CD4-positive, alpha-beta memory T cell (primary cell): Measurements from ENCODE around the gene APCDD1. TPM values are rescaled to one million over a fixed set of nuclear protein-coding genes. Genes with fewer than 3 reads are reported as not detected.

Experiments
- CTCF ChIA-PET: fragments of 350-600 bp; sonication (Branson Sonifier 250); formaldehyde crosslinking; loops from one replicate; lab custom pipeline; 2021; ENCODE audit warnings: inconsistent platforms; ENCODE audit not compliant: partially characterized antibody; lab: Charles Lee
- POLR2A ChIA-PET: fragments of 350-600 bp; sonication (Branson Sonifier 250); formaldehyde crosslinking; loops from one replicate; lab custom pipeline; 2021; ENCODE audit not compliant: partially characterized antibody; lab: Charles Lee
- DNase-seq, 5 donors: peaks; one replicate each; pipeline versions ENCODE4 v3.0.0 to v3.0.0-alpha.2; 2020 to 2022; ENCODE audit warnings: mixed read lengths in 1 of 5
- H3K27ac ChIP-seq: one replicate; pipeline ENCODE4 v1.7.0; 2013; ENCODE audit warnings: low read depth, low read length
- H3K27me3 ChIP-seq: 2 replicates; pipeline ENCODE4 v1.7.0; 2013; ENCODE audit warnings: mild to moderate bottlenecking, low read length, moderate library complexity; ENCODE audit not compliant: insufficient read depth
- H3K36me3 ChIP-seq: 2 replicates; pipeline ENCODE4 v1.7.0; 2013; ENCODE audit warnings: mild to moderate bottlenecking, low read length, moderate library complexity; ENCODE audit not compliant: insufficient read depth
- H3K4me1 ChIP-seq: 2 replicates; pipeline ENCODE4 v1.7.0; 2013; ENCODE audit warnings: mild to moderate bottlenecking, low read length, moderate library complexity; ENCODE audit not compliant: insufficient read depth
- H3K4me3 ChIP-seq, 2 donors: one replicate each; pipeline ENCODE4 v1.7.0; 2013; ENCODE audit warnings: low read length in 2 of 2, mild to moderate bottlenecking in 1 of 2
- H3K9me3 ChIP-seq, 2 donors: one replicate each; pipeline ENCODE4 v1.7.0; 2013; ENCODE audit warnings: low read length in 2 of 2, control low read depth in 1 of 2; ENCODE audit not compliant: control insufficient read depth in 1 of 2
- H3K27ac Mint-ChIP-seq, 7 donors: one replicate each; pipeline ENCODE4 v1.8.0; 2020 to 2021; ENCODE audit warnings: mixed read lengths in 7 of 7, mild to moderate bottlenecking in 6 of 7, inconsistent platforms in 3 of 7, moderate library complexity in 3 of 7
- H3K27me3 Mint-ChIP-seq, 2 donors: one replicate each; pipeline ENCODE4 v1.8.0; 2020 to 2021; ENCODE audit warnings: mixed read lengths in 2 of 2
- H3K36me3 Mint-ChIP-seq, 2 donors: one replicate each; pipeline ENCODE4 v1.8.0; 2020 to 2021; ENCODE audit warnings: mixed read lengths in 2 of 2, inconsistent platforms in 1 of 2, mild to moderate bottlenecking in 1 of 2
- H3K4me1 Mint-ChIP-seq, 4 donors: one replicate each; pipeline ENCODE4 v1.8.0; 2020 to 2021; ENCODE audit warnings: mixed read lengths in 4 of 4, mild to moderate bottlenecking in 1 of 4
- H3K4me3 Mint-ChIP-seq, 8 donors: one replicate each; pipeline ENCODE4 v1.8.0; 2020 to 2021; ENCODE audit warnings: mixed read lengths in 8 of 8, mild to moderate bottlenecking in 7 of 8, moderate library complexity in 6 of 8, inconsistent platforms in 3 of 8
- H3K9me3 Mint-ChIP-seq, 8 donors: one replicate each; pipeline ENCODE4 v1.8.0; 2020 to 2021; ENCODE audit warnings: mixed read lengths in 8 of 8, mild to moderate bottlenecking in 5 of 8, inconsistent platforms in 3 of 8, moderate library complexity in 1 of 8
- intact Hi-C: fragments of 100-400 bp; cut with micrococcal nuclease; formaldehyde crosslinking; loops from one replicate; pipeline ENCODE4 v1.15.1; 2023
- polyA plus RNA-seq, 2 donors: library from polyadenylated mRNA; unstranded; fragments of 300-500 nt; fragmentation: Illumina TruSeq; gene quantifications; one replicate each; pipeline ENCODE4 v1.2.3, GENCODE V29; 2021
- total RNA-seq, 2 experiments: library from RNA; stranded (reverse); gene quantifications; one replicate each; pipeline ENCODE4 v1.2.3, GENCODE V29; 2021

The APCDD1 gene
- total and polyA plus RNA-seq, 4 experiments from 2014 or later, result not detected

DNA sequence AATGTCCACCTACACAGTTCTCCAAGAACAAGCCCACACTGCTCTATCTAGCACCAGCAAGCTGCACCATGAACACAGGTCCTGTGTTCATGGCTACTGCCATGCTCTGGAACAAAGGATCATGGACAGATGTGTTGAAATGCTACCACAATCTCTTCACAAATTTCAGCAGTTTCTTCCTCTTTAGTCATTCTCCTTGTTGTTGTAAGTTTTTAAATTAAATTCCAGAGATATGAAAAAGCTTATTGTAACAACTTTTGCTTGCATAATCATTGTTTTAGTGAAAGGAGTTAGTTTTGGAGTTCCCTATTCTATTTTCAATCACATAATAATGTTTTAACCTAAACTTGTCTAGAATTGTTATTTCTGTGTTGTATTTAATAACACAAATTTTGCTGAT is 54.2 kb downstream of the APCDD1 start:
- intact Hi-C loops, result no loop called here
- peaks cover 0 to 8% of the 10 kb centered on the region in 2 donors for H3K9me3 ChIP-seq
- no peak overlapping the region for H3K27ac ChIP-seq
- DNase-seq, result no peak
- POLR2A ChIA-PET, result no interaction called here
- no peaks in the 10 kb centered on the region for H3K4me1 ChIP-seq
- CTCF ChIA-PET, result interaction anchor here (1.2 kb wide), 1 partner anchor 12 kb away, joined by 3 read pairs; no protein-coding TSS in a partner anchor
- no peaks in the 10 kb centered on the region for H3K27me3 ChIP-seq
- peaks cover 6 to 17% of the 10 kb centered on the region in 2 donors for H3K27me3 Mint-ChIP-seq
- H3K27ac Mint-ChIP-seq, result no peak overlapping the region
- H3K9me3 Mint-ChIP-seq, result peaks cover 2 to 31% (median 25%) of the 10 kb centered on the region in 8 donors
- H3K4me3 Mint-ChIP-seq, result no peak overlapping the region
- no peak overlapping the region for H3K4me3 ChIP-seq
- H3K36me3 ChIP-seq, result no peaks in the 10 kb centered on the region
- peaks cover 4 to 5% of the 10 kb centered on the region in 2 donors for H3K36me3 Mint-ChIP-seq
- no peaks in the 10 kb centered on the region for H3K4me1 Mint-ChIP-seq

- Histone ChIP-seq H3K27ac (no peak overlapping the region), H3K36me3 (no peaks in the 10 kb centered on the region), H3K27me3 (no peaks in the 10 kb centered on the region), H3K4me3 (no peak overlapping the region), H3K9me3 (peaks cover 0 to 3% of the 10 kb centered on the region in 2 donors), H3K4me1 (no peaks in the 10 kb centered on the region)
- intact Hi-C loops, result no loop called here
- ChIA-PET POLR2A (no interaction called here), CTCF (no interaction called here)
- Mint-ChIP-seq H3K4me1 (no peaks in the 10 kb centered on the region), H3K27ac (no peak overlapping the region), H3K9me3 (peaks cover 2 to 26% (median 19%) of the 10 kb centered on the region in 8 donors), H3K27me3 (peaks cover 16 to 23% of the 10 kb centered on the region in 2 donors), H3K36me3 (peaks cover 0 to 5% of the 10 kb centered on the region in 2 donors), H3K4me3 (no peak overlapping the region)
- DNase-seq, result no peak
Observed at GRCh38 chr18:10511236-10511635, 56.8 kb downstream of the APCDD1 start.

DNA sequence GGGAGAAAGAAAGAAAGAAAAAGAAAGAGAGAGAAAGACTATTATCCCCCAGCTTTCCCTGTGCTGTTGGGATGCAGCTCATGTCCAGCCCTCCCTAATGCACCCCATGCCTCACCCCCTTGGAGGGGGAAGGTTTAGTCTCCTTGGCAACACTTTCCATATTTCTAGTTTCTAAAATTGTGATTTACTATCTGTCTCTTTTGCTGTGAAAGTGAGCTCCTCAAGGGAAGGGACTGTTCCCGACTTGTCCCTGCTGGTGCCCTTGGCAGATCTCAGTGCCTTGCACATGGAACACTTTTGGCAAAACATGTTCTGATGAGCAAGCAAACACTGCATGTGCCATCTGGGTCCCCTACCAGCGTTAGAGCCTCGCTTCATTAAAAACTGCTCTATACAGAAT is 59.6 kb downstream of the APCDD1 start:
- Mint-ChIP-seq H3K9me3 (peaks cover 0 to 9% (median 4%) of the 10 kb centered on the region in 8 donors), H3K27me3 (peaks cover 35 to 41% of the 10 kb centered on the region in 2 donors), H3K4me3 (no peak overlapping the region), H3K4me1 (no peaks in the 10 kb centered on the region), H3K36me3 (no peaks in the 10 kb centered on the region), H3K27ac (no peak overlapping the region)
- DNase-seq, result no peak
- ChIA-PET CTCF (no interaction called here), POLR2A (no interaction called here)
- Histone ChIP-seq H3K36me3 (no peaks in the 10 kb centered on the region), H3K4me3 (no peak overlapping the region), H3K27ac (no peak overlapping the region), H3K4me1 (no peaks in the 10 kb centered on the region), H3K9me3 (no peaks in the 10 kb centered on the region), H3K27me3 (no peaks in the 10 kb centered on the region)
- intact Hi-C loops, result no loop called here

DNA sequence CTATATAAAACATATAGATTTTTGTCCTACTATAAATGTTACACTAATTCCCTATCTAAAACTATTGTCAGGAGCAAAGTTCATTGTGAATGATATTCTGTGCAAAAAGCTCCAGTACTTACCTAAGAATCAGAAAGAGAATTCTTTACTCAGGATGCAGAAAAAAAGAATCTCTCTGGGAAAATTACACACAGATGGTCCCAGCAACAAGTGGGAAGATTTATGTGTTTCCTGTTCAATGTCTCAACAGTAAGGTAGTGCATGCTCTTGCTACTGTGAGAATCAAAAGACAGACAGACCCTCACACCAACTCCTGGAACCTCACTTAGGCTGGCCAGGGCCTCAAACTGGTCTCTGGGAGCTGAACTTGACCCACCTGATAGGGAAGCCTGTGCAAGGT is 60.2 kb downstream of the APCDD1 start:
- Histone ChIP-seq H3K4me3 (no peak overlapping the region), H3K36me3 (no peaks in the 10 kb centered on the region), H3K27ac (no peak overlapping the region), H3K27me3 (no peaks in the 10 kb centered on the region), H3K4me1 (no peaks in the 10 kb centered on the region), H3K9me3 (no peaks in the 10 kb centered on the region)
- POLR2A ChIA-PET, result no interaction called here
- Mint-ChIP-seq H3K4me1 (peaks cover 0 to under 1% (median 0%) of the 10 kb centered on the region in 4 donors), H3K27ac (no peak overlapping the region), H3K36me3 (no peaks in the 10 kb centered on the region), H3K4me3 (no peak overlapping the region), H3K27me3 (peaks cover 39 to 43% of the 10 kb centered on the region in 2 donors), H3K9me3 (peaks cover 0 to 6% (median 4%) of the 10 kb centered on the region in 8 donors)
- intact Hi-C loops, result no loop called here
- DNase-seq, result no peak
- CTCF ChIA-PET, result no interaction called here

- Mint-ChIP-seq H3K4me1 (peaks cover 0 to 5% (median 2%) of the 10 kb centered on the region in 4 donors), H3K27me3 (peaks cover 41 to 43% of the 10 kb centered on the region in 2 donors), H3K27ac (no peak overlapping the region), H3K9me3 (peaks cover 0 to 6% (median 0%) of the 10 kb centered on the region in 8 donors), H3K4me3 (no peak overlapping the region), H3K36me3 (no peaks in the 10 kb centered on the region)
- Histone ChIP-seq H3K27me3 (no peaks in the 10 kb centered on the region), H3K4me1 (no peaks in the 10 kb centered on the region), H3K9me3 (no peaks in the 10 kb centered on the region), H3K27ac (no peak overlapping the region), H3K4me3 (no peak overlapping the region), H3K36me3 (no peaks in the 10 kb centered on the region)
- ChIA-PET POLR2A (no interaction called here), CTCF (interaction anchor here (1.2 kb wide), 1 partner anchor 543 kb away, joined by 3 read pairs; no protein-coding TSS in a partner anchor)
- DNase-seq, result no peak
- intact Hi-C loops, result no loop called here
Observed at GRCh38 chr18:10515456-10515855, 61.0 kb downstream of the APCDD1 start.

DNA sequence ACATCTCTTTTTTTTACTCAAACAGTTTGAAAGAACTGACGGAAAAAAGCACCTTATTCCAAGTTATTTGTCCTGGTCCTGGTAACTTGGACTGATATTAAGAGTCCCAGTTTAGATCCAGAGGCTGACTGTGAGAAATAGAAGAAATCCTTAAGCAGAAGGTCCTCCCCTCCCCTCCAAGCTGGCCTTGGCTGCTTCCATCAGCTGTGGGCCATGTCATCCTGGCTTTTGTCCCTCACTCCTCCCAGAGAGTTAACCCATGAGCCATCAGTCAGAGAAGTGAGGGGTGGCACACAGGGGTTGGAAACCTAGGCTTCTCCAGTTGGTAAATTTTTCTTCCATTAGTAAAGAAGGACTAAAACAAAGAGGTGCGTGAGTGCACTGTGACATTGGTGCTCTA is 61.6 kb downstream of the APCDD1 start:
- H3K27me3 ChIP-seq, result no peaks in the 10 kb centered on the region
- H3K27ac ChIP-seq, result no peak overlapping the region
- Mint-ChIP-seq H3K4me1 (peaks cover 0 to 5% (median 2%) of the 10 kb centered on the region in 4 donors), H3K4me3 (no peak overlapping the region), H3K9me3 (peaks cover 0 to 6% (median 0%) of the 10 kb centered on the region in 8 donors), H3K27me3 (peaks cover 39 to 43% of the 10 kb centered on the region in 2 donors), H3K27ac (no peak overlapping the region), H3K36me3 (no peaks in the 10 kb centered on the region)
- H3K36me3 ChIP-seq, result no peaks in the 10 kb centered on the region
- intact Hi-C loops, result no loop called here
- no peaks in the 10 kb centered on the region for H3K9me3 ChIP-seq
- CTCF ChIA-PET, result interaction anchor here (1.2 kb wide), 1 partner anchor 544 kb away, joined by 3 read pairs; no protein-coding TSS in a partner anchor
- no peak for DNase-seq
- no peak overlapping the region for H3K4me3 ChIP-seq
- no peaks in the 10 kb centered on the region for H3K4me1 ChIP-seq
- POLR2A ChIA-PET, result no interaction called here

GRCh38 chr18:10518595-10519255 is 64.3 kb downstream of the APCDD1 start:
- Mint-ChIP-seq H3K36me3 (no peaks in the 10 kb centered on the region), H3K27me3 (peaks cover 33 to 40% of the 10 kb centered on the region in 2 donors), H3K9me3 (peaks cover 0 to 6% (median 0%) of the 10 kb centered on the region in 8 donors), H3K4me3 (no peak overlapping the region), H3K4me1 (peaks cover 0 to 5% (median 2%) of the 10 kb centered on the region in 4 donors), H3K27ac (no peak overlapping the region)
- Histone ChIP-seq H3K4me3 (no peak overlapping the region), H3K4me1 (no peaks in the 10 kb centered on the region), H3K36me3 (no peaks in the 10 kb centered on the region), H3K9me3 (no peaks in the 10 kb centered on the region), H3K27me3 (no peaks in the 10 kb centered on the region), H3K27ac (no peak overlapping the region)
- DNase-seq, result no peak
- CTCF ChIA-PET, result interaction anchor here (0.7 to 3.8 kb wide), 4 partner anchors 9 to 546 kb away, joined by 3 to 42 read pairs (median 4); no protein-coding TSS in a partner anchor
- POLR2A ChIA-PET, result no interaction called here
- intact Hi-C loops, result no loop called here
